ENCODE results near the gene OTUD6A. TPM values are rescaled to one million over a fixed set of nuclear protein-coding genes. Genes with fewer than 3 reads are reported as not detected.

The OTUD6A gene
- total RNA-seq, 2 experiments from 2014 or later = not detected

GRCh38 chrX:70033348-70034051 is 28.8 kb upstream of the OTUD6A start:
- Mint-ChIP-seq H3K27me3 (ENCODE audit: low read depth) (no peaks in the 10 kb centered on the region), H3K9me3 (ENCODE audit: insufficient read depth) (no peaks in the 10 kb centered on the region), H3K36me3 (ENCODE audit: low read depth) (no peaks in the 10 kb centered on the region), H3K4me1 (ENCODE audit: low read depth) (peaks cover 2% of the 10 kb centered on the region), H3K4me3 (no peak overlapping the region), H3K27ac (no peak overlapping the region)
- DNase-seq = peak; percentile 40
- ChIA-PET POLR2A (no interaction called here), CTCF (interaction anchor here (0.7 to 3.2 kb wide), 4 partner anchors 10 to 100 kb away, joined by 3 to 20 read pairs (median 7); partner anchors contain the start of gene IGBP1)
- ATAC-seq = no peak

- POLR2A ChIA-PET = interaction anchor here (0.8 kb wide), 1 partner anchor 30 kb away, joined by 3 read pairs; no protein-coding TSS in a partner anchor
- DNase-seq (no peak), ATAC-seq (no peak)
- Mint-ChIP-seq H3K27ac (no peak overlapping the region), H3K36me3 (ENCODE audit: low read depth) (no peaks in the 10 kb centered on the region), H3K9me3 (ENCODE audit: insufficient read depth) (no peaks in the 10 kb centered on the region), H3K4me1 (ENCODE audit: low read depth) (peaks cover 2% of the 10 kb centered on the region), H3K27me3 (ENCODE audit: low read depth) (no peaks in the 10 kb centered on the region), H3K4me3 (no peak overlapping the region)
- CTCF ChIA-PET = interaction anchor here (2.7 to 3.2 kb wide), 2 partner anchors 62 to 98 kb away, joined by 11 to 20 read pairs; partner anchors contain the start of gene IGBP1
Observed at GRCh38 chrX:70034646-70035045, 27.6 kb upstream of the OTUD6A start.

- no peaks in the 10 kb centered on the region for H3K27me3 Mint-ChIP-seq (ENCODE audit: low read depth)
- no peak for DNase-seq
- no peaks in the 10 kb centered on the region for H3K36me3 Mint-ChIP-seq (ENCODE audit: low read depth)
- no peak overlapping the region for H3K4me3 Mint-ChIP-seq
- no peaks in the 10 kb centered on the region for H3K9me3 Mint-ChIP-seq (ENCODE audit: insufficient read depth)
- H3K27ac Mint-ChIP-seq = no peak overlapping the region
- POLR2A ChIA-PET = no interaction called here
- no peak for ATAC-seq
- CTCF ChIA-PET = interaction anchor here (2.9 kb wide), 1 partner anchor 8 kb away, joined by 11 read pairs; no protein-coding TSS in a partner anchor
- H3K4me1 Mint-ChIP-seq (ENCODE audit: low read depth) = no peaks in the 10 kb centered on the region
Observed at GRCh38 chrX:70038515-70038914, 23.7 kb upstream of the OTUD6A start.

- Mint-ChIP-seq H3K4me1 (ENCODE audit: low read depth) (no peaks in the 10 kb centered on the region), H3K27ac (no peak overlapping the region), H3K9me3 (ENCODE audit: insufficient read depth) (no peaks in the 10 kb centered on the region), H3K36me3 (ENCODE audit: low read depth) (no peaks in the 10 kb centered on the region), H3K4me3 (no peak overlapping the region), H3K27me3 (ENCODE audit: low read depth) (no peaks in the 10 kb centered on the region)
- DNase-seq (no peak), ATAC-seq (no peak)
- POLR2A ChIA-PET = no interaction called here
- CTCF ChIA-PET = interaction anchor here (2.9 kb wide), 1 partner anchor 9 kb away, joined by 11 read pairs; no protein-coding TSS in a partner anchor
Observed at GRCh38 chrX:70038951-70039350, 23.3 kb upstream of the OTUD6A start.

GRCh38 chrX:70039758-70040157 is 22.5 kb upstream of the OTUD6A start:
- H3K4me3 Mint-ChIP-seq = no peak overlapping the region
- H3K9me3 Mint-ChIP-seq (ENCODE audit: insufficient read depth) = no peaks in the 10 kb centered on the region
- DNase-seq (no peak), ATAC-seq (no peak)
- ChIA-PET POLR2A (no interaction called here), CTCF (interaction anchor here (2.9 kb wide), 1 partner anchor 9 kb away, joined by 11 read pairs; no protein-coding TSS in a partner anchor)
- no peak overlapping the region for H3K27ac Mint-ChIP-seq
- no peaks in the 10 kb centered on the region for H3K4me1 Mint-ChIP-seq (ENCODE audit: low read depth)
- H3K36me3 Mint-ChIP-seq (ENCODE audit: low read depth) = no peaks in the 10 kb centered on the region
- H3K27me3 Mint-ChIP-seq (ENCODE audit: low read depth) = peaks cover under 1% of the 10 kb centered on the region

- no peaks in the 10 kb centered on the region for H3K36me3 Mint-ChIP-seq (ENCODE audit: low read depth)
- peaks cover 2% of the 10 kb centered on the region for H3K27me3 Mint-ChIP-seq (ENCODE audit: low read depth)
- ChIA-PET POLR2A (no interaction called here), CTCF (no interaction called here)
- ATAC-seq = no peak
- H3K4me1 Mint-ChIP-seq (ENCODE audit: low read depth) = no peaks in the 10 kb centered on the region
- no peaks in the 10 kb centered on the region for H3K9me3 Mint-ChIP-seq (ENCODE audit: insufficient read depth)
- H3K4me3 Mint-ChIP-seq = no peak overlapping the region
- DNase-seq = no peak
- no peak overlapping the region for H3K27ac Mint-ChIP-seq
Observed at GRCh38 chrX:70041993-70042392, 20.3 kb upstream of the OTUD6A start.

GRCh38 chrX:70042399-70043371 is 19.6 kb upstream of the OTUD6A start:
- no peak for DNase-seq
- Mint-ChIP-seq H3K27ac (peak overlapping the region; percentile 10), H3K4me1 (ENCODE audit: low read depth) (no peaks in the 10 kb centered on the region), H3K27me3 (ENCODE audit: low read depth) (peaks cover 2% of the 10 kb centered on the region), H3K4me3 (no peak overlapping the region), H3K36me3 (ENCODE audit: low read depth) (no peaks in the 10 kb centered on the region), H3K9me3 (ENCODE audit: insufficient read depth) (no peaks in the 10 kb centered on the region)
- ATAC-seq = no peak
- ChIA-PET CTCF (no interaction called here), POLR2A (no interaction called here)

GRCh38 chrX:70043685-70044084 is 18.6 kb upstream of the OTUD6A start:
- H3K27ac Mint-ChIP-seq = no peak overlapping the region
- H3K4me3 Mint-ChIP-seq = no peak overlapping the region
- H3K9me3 Mint-ChIP-seq (ENCODE audit: insufficient read depth) = no peaks in the 10 kb centered on the region
- no peaks in the 10 kb centered on the region for H3K36me3 Mint-ChIP-seq (ENCODE audit: low read depth)
- DNase-seq (no peak), ATAC-seq (no peak)
- H3K4me1 Mint-ChIP-seq (ENCODE audit: low read depth) = no peaks in the 10 kb centered on the region
- ChIA-PET POLR2A (no interaction called here), CTCF (no interaction called here)
- peaks cover 2% of the 10 kb centered on the region for H3K27me3 Mint-ChIP-seq (ENCODE audit: low read depth)

GRCh38 chrX:70044541-70045245 is 17.6 kb upstream of the OTUD6A start:
- DNase-seq (no peak), ATAC-seq (no peak)
- no peak overlapping the region for H3K4me3 Mint-ChIP-seq
- ChIA-PET CTCF (no interaction called here), POLR2A (no interaction called here)
- peaks cover 2% of the 10 kb centered on the region for H3K27me3 Mint-ChIP-seq (ENCODE audit: low read depth)
- H3K4me1 Mint-ChIP-seq (ENCODE audit: low read depth) = no peaks in the 10 kb centered on the region
- no peaks in the 10 kb centered on the region for H3K36me3 Mint-ChIP-seq (ENCODE audit: low read depth)
- H3K9me3 Mint-ChIP-seq (ENCODE audit: insufficient read depth) = no peaks in the 10 kb centered on the region
- H3K27ac Mint-ChIP-seq = no peak overlapping the region

- Mint-ChIP-seq H3K36me3 (ENCODE audit: low read depth) (no peaks in the 10 kb centered on the region), H3K4me3 (no peak overlapping the region), H3K27ac (no peak overlapping the region), H3K4me1 (ENCODE audit: low read depth) (no peaks in the 10 kb centered on the region), H3K27me3 (ENCODE audit: low read depth) (peaks cover 2% of the 10 kb centered on the region), H3K9me3 (ENCODE audit: insufficient read depth) (no peaks in the 10 kb centered on the region)
- no peak for ATAC-seq
- POLR2A ChIA-PET = no interaction called here
- no peak for DNase-seq
- CTCF ChIA-PET = no interaction called here
Observed at GRCh38 chrX:70046978-70047377, 15.3 kb upstream of the OTUD6A start.

- ATAC-seq (no peak), DNase-seq (no peak)
- CTCF ChIA-PET = no interaction called here
- no peak overlapping the region for H3K4me3 Mint-ChIP-seq
- no peaks in the 10 kb centered on the region for H3K36me3 Mint-ChIP-seq (ENCODE audit: low read depth)
- H3K9me3 Mint-ChIP-seq (ENCODE audit: insufficient read depth) = no peaks in the 10 kb centered on the region
- H3K27ac Mint-ChIP-seq = no peak overlapping the region
- H3K4me1 Mint-ChIP-seq (ENCODE audit: low read depth) = no peaks in the 10 kb centered on the region
- peaks cover 2% of the 10 kb centered on the region for H3K27me3 Mint-ChIP-seq (ENCODE audit: low read depth)
- POLR2A ChIA-PET = no interaction called here
Observed at GRCh38 chrX:70049406-70049805, 12.9 kb upstream of the OTUD6A start.

- ChIA-PET CTCF (no interaction called here), POLR2A (no interaction called here)
- H3K27ac Mint-ChIP-seq = no peak within 1 kb of the TSS
- H3K4me1 Mint-ChIP-seq (ENCODE audit: low read depth) = no peaks in the 10 kb centered on the region
- ATAC-seq (no peak), DNase-seq (no peak)
- H3K27me3 Mint-ChIP-seq (ENCODE audit: low read depth) = no peaks in the 10 kb centered on the region
- no peak within 1 kb of the TSS for H3K4me3 Mint-ChIP-seq
- no peaks in the 10 kb centered on the region for H3K9me3 Mint-ChIP-seq (ENCODE audit: insufficient read depth)
- H3K36me3 Mint-ChIP-seq (ENCODE audit: low read depth) = no peaks in the 10 kb centered on the region
Observed at GRCh38 chrX:70049925-70050324, 12.3 kb upstream of the OTUD6A start, which contains the start of gene AWAT2. AWAT2 (minus strand) TSS chrX:70049938; CDS start chrX:70049932, 6 bp downstream.
